Glomerular visceral epithelial cell (primary cell): ENCODE measurements around the gene SPP2.

Source experiments
- DNase-seq: peaks from one replicate; pipeline ENCODE4 v3.0.0-alpha.2; 2016; ENCODE audit errors: extremely low spot score

The SPP2 gene

DNA sequence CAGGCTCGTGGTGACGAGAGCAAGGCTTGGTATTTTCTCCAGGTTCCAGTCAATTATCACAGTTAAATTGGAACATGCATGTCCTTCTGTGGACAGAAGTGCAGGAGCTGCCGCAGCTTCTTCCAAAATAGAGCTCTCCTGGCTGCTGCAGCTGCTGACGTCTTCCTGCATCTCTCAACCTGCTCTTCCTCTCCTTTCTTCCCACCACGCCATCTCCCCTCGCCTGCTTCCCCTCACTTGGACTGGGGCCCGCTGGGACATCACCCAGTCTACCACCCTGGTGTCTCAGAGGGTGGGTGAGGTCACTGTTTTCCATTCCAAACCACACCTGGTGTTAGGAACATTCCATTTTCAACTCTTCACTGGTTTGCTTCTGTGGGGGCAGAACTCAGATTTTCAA, 41.4 kb downstream of the SPP2 start:
- peak; percentile 77 for DNase-seq

DNA sequence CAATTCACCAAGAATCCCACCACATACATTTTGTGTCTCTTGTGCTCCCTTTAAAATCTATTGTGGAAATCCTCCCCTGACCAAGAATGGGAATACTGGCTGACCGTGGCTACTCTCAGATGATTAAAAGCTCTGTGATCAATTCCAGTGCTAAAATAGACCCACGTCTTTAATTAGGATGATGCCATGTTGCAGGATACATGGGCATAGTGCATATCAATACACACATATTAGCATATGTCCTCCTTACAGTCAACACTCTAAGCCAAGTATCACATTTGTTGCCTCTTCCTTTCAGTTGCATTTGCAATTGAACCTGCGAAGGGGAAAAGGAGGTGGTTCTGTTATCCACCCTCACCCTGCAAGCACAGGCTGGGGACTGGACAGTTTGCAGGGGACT, 41.8 kb downstream of the SPP2 start:
- DNase-seq, result no peak

DNA sequence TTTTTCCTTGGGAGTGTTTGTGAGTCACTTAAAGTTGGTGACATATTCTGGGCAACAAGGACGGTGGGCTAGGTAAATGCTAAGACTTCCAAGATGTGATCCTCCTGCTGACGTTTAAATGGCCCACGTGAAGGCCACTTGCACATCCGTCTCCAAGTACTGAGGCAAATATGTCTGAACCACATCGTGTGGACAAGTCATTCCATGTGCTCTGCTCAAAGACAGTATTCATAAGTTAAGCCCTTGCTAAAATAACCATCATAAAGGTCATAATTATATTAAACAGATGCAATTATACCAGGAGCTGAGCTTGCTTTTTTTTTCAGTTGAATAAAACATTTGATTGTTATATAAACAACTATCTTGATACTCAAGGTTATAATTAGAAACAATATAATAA, 44.8 kb downstream of the SPP2 start:
- no peak for DNase-seq

DNA sequence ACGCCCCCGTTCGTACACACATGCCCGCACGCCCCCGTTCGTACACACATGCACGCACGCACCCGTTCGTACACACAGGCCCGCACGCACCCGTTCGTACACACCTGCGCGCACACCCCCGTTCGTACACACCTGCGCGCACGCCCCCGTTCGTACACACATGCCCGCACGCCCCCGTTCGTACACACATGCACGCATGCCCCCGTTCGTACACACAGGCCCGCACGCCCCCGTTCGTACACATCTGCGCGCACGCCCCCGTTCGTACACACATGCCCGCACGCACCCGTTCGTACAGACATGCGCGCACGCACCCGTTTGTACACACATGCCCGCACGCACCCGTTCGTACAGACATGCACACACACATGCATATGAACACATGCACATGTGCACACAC, 45.7 kb downstream of the SPP2 start:
- no peak for DNase-seq

DNA sequence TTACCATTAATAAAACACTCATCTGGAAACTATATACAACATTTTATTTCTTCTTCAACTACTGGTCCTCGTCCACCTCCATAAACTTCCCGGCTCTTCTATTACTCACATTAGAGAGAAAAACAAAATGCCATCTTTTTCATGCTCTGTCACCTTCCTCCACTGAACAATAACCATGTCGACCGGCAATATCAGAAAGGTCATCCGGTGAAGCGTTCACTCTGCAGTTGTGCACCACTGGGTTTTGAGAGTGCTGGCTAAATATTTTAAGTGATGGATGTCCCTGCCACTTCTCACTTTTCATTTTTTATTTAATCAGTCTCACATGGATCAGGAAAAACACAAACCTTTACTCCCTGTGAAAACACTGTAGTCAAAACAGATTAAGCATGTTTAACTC, 48.2 kb downstream of the SPP2 start:
- DNase-seq, result peak; percentile 85

DNA sequence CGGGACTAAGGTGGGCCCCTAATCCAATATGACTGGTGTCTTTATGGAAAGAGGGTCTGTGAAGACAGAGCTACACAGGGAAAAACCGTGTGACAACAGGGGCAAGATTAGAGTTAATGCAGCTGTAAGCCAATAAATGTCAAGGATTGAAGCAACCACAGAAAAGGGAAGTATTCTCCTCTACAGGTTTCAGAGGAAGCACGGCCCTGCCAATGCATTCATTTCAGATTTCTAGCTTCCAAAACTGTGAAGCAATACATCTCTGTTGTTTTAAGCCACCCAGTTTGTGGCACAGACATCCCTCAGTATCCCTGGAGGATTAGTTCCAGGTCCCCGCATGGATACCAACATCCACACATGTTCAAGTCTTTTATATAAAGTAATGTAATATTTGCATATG, 48.8 kb downstream of the SPP2 start:
- no peak for DNase-seq

DNA sequence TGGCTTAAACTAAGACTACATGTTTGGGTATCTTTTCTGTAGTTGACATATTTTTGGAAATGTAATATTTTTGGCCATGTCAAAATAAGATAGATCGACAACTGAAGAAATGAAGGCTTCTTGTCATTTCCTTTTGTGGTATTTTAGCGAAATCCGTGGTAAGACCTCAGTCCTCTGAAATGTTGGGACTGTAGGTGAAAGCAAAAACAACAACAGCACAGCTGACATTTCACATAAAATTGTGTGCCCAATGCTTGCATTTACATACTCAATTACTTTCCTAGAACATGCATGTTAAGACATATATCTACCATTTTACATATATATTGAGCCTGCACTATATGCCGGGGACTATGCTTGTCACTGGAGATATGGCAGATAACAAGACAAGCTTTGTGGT, 50.2 kb downstream of the SPP2 start:
- no peak for DNase-seq

DNA sequence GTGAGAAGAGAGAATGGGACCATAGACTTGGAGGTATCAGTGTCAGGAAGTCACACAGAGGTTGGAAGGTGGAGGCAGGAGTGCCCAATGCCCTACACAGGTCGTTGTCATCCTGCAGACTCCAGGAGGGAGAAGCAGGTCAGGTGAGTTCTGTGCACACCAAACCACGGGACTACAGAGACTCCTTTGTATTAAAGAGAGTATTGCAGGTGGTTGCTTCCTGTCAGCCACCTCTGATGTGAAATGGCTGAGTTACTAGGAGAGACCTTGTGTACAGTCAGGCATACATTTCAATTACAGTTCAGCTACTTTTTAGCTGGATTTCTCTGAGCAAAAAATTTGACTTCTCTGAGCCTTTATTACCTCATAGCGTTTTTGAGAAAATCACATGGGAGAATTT, 51.6 kb downstream of the SPP2 start:
- no peak for DNase-seq

DNA sequence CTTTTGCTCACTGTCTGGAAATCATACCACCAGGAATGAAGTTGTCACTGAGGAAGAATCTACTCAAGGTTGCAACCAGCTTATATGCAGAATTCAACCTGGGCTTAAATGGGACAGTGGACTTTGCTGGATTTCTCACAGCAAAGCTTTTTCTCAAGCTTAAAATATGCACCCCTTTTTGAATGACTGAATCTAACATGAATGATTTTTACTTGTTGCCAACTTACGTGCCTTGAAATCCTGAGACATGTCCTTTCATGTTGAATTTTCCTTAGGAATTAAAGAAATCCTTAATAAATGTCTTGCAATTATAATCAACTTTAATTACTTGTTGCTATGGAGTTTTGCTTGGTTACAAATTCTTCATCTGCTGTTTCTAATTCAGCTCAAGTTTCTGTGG, 57.4 kb downstream of the SPP2 start:
- DNase-seq, result no peak

DNA sequence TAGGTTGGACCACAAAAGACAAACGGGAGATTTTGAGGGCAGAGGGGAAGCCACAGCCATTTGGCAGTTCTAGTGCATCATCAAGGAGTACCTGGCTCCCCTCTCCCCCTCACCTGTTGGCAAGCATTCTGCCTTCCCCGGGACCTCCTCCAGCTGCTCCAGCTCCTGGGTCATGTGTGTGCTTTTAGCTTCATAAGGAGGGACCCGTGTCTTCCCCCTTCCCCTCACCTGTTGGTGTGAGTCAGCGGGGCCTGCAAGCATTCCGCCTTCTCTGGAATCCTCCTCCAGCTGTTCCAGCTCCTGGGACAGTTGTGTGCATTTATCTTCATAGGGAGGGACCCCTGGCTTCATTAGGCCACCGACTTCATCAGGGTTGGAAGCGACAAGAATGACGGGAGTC, 58.8 kb downstream of the SPP2 start:
- no peak for DNase-seq

DNA sequence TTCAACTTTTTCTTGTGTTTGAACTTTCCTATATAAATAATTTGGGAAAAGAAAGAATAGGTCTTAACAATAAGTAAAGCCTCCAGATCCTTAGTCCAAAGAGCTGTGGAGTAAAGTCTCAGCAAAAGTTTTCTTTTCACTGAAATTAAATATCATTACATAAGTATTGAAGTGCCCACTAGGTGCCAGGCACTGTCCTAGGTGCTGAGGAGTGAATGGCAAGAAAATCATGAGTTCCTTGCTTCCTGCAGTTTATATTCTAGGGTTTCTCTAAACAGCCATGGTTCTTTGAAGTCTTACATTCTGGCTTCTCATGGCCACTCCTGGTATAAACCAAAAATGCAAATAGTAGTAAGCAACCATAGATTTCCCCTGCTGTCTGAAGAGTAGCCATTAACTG, 59.7 kb downstream of the SPP2 start:
- DNase-seq, result no peak

DNA sequence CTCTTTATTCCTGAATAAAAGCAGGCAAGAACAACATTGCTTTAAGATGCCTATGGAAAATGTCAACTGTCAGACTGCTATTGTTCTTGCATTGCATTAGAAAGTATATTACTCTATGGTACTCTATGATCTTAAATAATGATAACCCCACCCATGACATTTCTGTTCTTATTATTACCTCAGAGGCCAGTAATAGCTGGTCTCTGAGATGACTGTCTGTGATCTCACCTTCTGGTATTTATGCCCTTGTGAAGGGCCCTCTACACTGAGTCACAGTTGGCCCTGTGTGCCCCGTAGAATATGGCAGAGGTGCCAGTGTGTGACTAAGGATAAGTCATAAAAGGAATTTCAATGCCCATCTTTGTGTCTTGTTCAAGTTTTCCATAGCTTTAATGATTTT, 61.0 kb downstream of the SPP2 start:
- DNase-seq, result peak; percentile 90

DNA sequence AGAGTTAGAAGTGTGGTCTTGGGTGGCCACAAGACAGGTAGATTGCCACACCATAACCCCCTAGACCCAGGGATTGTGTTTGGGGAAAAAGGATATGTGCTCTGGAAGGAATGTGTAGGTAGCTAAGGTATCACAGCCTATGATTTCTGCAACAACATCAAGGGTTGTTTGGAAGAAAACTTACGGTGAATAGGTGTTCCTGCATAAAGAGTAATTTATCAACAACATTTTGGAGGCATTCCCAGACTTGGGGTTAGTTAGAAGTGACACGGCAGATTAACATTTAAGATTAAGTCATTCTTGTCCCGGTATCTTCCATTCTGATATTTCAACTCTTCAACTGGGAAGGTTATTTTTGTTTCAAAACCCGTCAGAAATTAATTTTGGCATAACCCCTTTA, 65.5 kb downstream of the SPP2 start:
- DNase-seq, result peak; percentile 41

DNA sequence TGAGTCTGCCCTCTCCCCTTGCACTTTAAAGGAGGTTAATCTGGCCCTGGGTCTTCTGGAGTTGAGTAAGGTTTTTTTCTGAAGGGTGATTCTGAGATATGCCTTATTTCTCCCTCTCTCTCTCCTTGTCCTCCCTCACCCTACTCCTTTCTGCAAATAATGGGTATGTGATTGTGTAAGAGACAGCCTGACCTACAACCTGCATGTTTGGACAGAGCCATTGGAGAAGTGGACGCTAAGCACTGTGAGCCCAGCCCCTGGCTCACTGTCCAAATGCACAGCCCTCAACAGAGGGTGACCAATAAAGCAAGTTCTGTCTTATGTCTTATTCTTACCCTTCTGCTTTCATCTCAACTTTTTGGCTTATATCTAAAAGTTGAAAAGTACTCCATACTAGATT, 71.5 kb downstream of the SPP2 start:
- no peak for DNase-seq

DNA sequence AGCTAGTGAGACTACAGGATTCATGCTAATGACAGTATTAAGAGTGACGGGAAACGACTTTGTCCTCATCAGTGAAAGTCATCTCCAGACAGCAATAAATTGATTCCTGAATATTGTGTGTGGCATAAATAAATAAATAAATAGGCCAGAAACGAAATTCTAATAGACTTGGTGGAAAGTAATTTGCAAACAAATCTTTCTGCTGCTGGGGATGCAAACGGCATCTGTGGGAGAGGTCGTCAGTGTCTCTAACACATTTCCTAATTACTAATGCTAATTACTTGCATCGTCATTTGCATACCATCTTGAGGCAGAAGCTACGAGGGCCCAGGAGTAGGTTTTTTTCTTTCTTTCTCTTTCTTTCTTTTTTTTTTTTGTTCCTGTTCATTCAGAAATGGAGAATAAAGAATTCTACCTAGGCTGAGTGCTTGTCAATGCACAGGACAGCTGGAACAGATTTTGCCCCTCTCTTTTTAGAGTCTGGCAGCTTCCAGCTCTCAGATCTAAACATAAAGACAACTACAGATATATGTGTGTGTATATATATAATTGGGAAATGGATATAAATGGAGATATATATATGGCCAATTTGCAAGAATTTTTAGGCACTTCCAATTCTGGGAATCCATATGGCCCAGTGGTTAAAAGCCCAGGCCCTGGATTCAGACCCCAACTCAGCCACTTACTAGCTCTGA, 75.1 kb downstream of the SPP2 start:
- DNase-seq, result no peak

DNA sequence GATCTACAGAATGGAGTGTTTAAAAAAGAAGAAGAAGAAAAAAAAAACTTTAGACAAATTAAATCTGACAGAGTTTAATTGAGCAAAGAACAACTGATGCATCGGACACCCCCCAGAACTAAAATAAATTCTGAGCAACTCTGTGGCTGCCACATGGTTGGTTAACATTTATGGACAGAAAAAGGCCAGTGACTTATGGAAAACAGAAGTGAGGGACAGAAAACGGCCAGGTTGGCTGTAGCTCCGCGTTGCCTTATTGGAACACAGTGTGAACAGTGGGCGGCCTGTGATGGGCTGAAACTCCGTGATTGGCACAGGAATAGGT, 75.6 kb downstream of the SPP2 start:
- DNase-seq, result no peak
